BE2C (cell line): ENCODE measurements around the gene GID4.

ENCODE experiments used
- DNase-seq: peaks from one replicate; pipeline ENCODE4 v3.0.0-alpha.2; 2020
- H3K27me3 ChIP-seq: fragments of 250-450 bp; sonication (Bioruptor Pico); 2 replicates; pipeline ENCODE4 v1.5.1; 2020; ENCODE audit warnings: mild to moderate bottlenecking
- H3K36me3 ChIP-seq: fragments of 250-450 bp; sonication (Bioruptor Pico); 2 replicates; pipeline ENCODE4 v1.5.1; 2020; ENCODE audit warnings: mild to moderate bottlenecking
- H3K4me1 ChIP-seq: fragments of 250-450 bp; sonication (Bioruptor Pico); 2 replicates; pipeline ENCODE4 v1.5.1; 2020
- H3K4me3 ChIP-seq: 2 replicates; pipeline ENCODE4 v1.5.1; 2011; ENCODE audit warnings: low read depth, low read length
- H3K9me3 ChIP-seq: fragments of 250-450 bp; sonication (Bioruptor Pico); 2 replicates; pipeline ENCODE4 v1.5.1; 2020
- CTCF ChIP-seq: IDR thresholded peaks from 2 replicates; pipeline ENCODE4 v1.5.1; 2012; ENCODE audit warnings: mild to moderate bottlenecking, low read depth, low read length

The GID4 gene

GRCh38 chr17:18004345-18004744 lies 34.9 kb upstream of the GID4 start:
- H3K9me3 ChIP-seq = no peaks in the 10 kb centered on the region
- no peak for TF ChIP-seq CTCF
- H3K4me3 ChIP-seq = no peak overlapping the region
- no peaks in the 10 kb centered on the region for H3K36me3 ChIP-seq
- H3K27me3 ChIP-seq = no peaks in the 10 kb centered on the region
- no peak for DNase-seq
- no peaks in the 10 kb centered on the region for H3K4me1 ChIP-seq

GRCh38 chr17:18004884-18005305 lies 34.3 kb upstream of the GID4 start:
- Histone ChIP-seq H3K4me1 (no peaks in the 10 kb centered on the region), H3K9me3 (no peaks in the 10 kb centered on the region), H3K27me3 (no peaks in the 10 kb centered on the region), H3K36me3 (no peaks in the 10 kb centered on the region), H3K4me3 (no peak overlapping the region)
- TF ChIP-seq CTCF = peak; percentile 25; the same call in 1 of the 2 replicates
- DNase-seq = no peak

- DNase-seq = no peak
- Histone ChIP-seq H3K36me3 (no peaks in the 10 kb centered on the region), H3K4me1 (no peaks in the 10 kb centered on the region), H3K27me3 (no peaks in the 10 kb centered on the region), H3K4me3 (no peak overlapping the region), H3K9me3 (no peaks in the 10 kb centered on the region)
- TF ChIP-seq CTCF = no peak
Observed at GRCh38 chr17:18005496-18005895, 33.7 kb upstream of the GID4 start.

- Histone ChIP-seq H3K27me3 (no peaks in the 10 kb centered on the region), H3K9me3 (no peaks in the 10 kb centered on the region), H3K36me3 (no peaks in the 10 kb centered on the region), H3K4me3 (no peak overlapping the region), H3K4me1 (no peaks in the 10 kb centered on the region)
- TF ChIP-seq CTCF = no peak
- DNase-seq = no peak
Observed at GRCh38 chr17:18006495-18007239, 32.5 kb upstream of the GID4 start.

GRCh38 chr17:18008496-18009268 lies 30.5 kb upstream of the GID4 start:
- Histone ChIP-seq H3K4me1 (no peaks in the 10 kb centered on the region), H3K27me3 (no peaks in the 10 kb centered on the region), H3K4me3 (no peak overlapping the region), H3K9me3 (no peaks in the 10 kb centered on the region), H3K36me3 (no peaks in the 10 kb centered on the region)
- no peak for DNase-seq
- TF ChIP-seq CTCF = no peak
